K562 (cell line): ENCODE results near the gene THAP5. TPM values are rescaled to one million over a fixed set of nuclear protein-coding genes. Genes with fewer than 3 reads are reported as not detected.

Source experiments
- ATAC-seq: fragments of 200-7000 bp; cut with Tn5 transposase; 3 replicates; pipeline ENCODE4 v1.9.1; 2020; ENCODE audit warnings: moderate library complexity
- BruUV-seq: library from RNA; stranded (reverse); fragments of 400-500 nt; replicated peaks from 2 replicates; lab custom pipeline; 2021; lab: Mats Ljungman, UMichigan
- CTCF ChIA-PET: fragments of 300-600 bp; formaldehyde crosslinking; extraction: SDS; loops from one replicate; lab custom pipeline; 2021; ENCODE audit warnings: low intra/inter-chr PET ratio; lab: Yijun Ruan, JAX
- POLR2A ChIA-PET: fragments of 300-600, 350-650 bp; sonication (Branson Sonifier 250); formaldehyde crosslinking; extraction: SDS; loops from one replicate; lab custom pipeline; 2021; ENCODE audit warnings: antibody characterized with exemption, inconsistent platforms; lab: Yijun Ruan, JAX
- DNase-seq, 4 experiments: peaks; one replicate each; pipeline versions ENCODE4 v3.0.0 to v3.0.0-alpha.2; 2011 to 2018; ENCODE audit warnings: low spot score in 3 of 4, mixed read lengths in 3 of 4; ENCODE audit errors: extremely low read depth in 1 of 4
- FAIRE-seq: peaks from 2 replicates; lab custom pipeline; 2011; peaks lifted over from hg19 to GRCh38; lab: Jason Lieb, UNC
- H2AFZ ChIP-seq: 2 replicates; pipeline ENCODE4 v1.6.0; 2011; ENCODE audit warnings: low read depth, low read length, control low read depth, inconsistent platforms
- H3K27ac ChIP-seq: fragments of 200-600 bp; 3 replicates; pipeline ENCODE4 v1.8.0; 2011; ENCODE audit warnings: low read depth, mild to moderate bottlenecking, control low read depth, inconsistent platforms, low read length, moderate library complexity, mixed read lengths; ENCODE audit errors: extremely low read depth
- H3K27me3 ChIP-seq, 2 experiments: fragments of 300-600 bp in 1 of 2; 2 replicates in 1 of 2; 3 replicates in 1 of 2; pipeline versions ENCODE4 v1.6.0 to v1.8.0; 2011; ENCODE audit warnings: inconsistent platforms in 2 of 2, low read length in 2 of 2, mild to moderate bottlenecking in 1 of 2, mixed read lengths in 1 of 2, moderate library complexity in 1 of 2; ENCODE audit not compliant: control insufficient read depth in 2 of 2, insufficient read depth in 2 of 2
- H3K36me3 ChIP-seq: fragments of 300-600 bp; 3 replicates; pipeline ENCODE4 v1.8.0; 2011; ENCODE audit warnings: mild to moderate bottlenecking, low read length, inconsistent platforms; ENCODE audit not compliant: control insufficient read depth, insufficient read depth
- H3K4me1 ChIP-seq, 2 experiments: fragments of 200-600 bp in 1 of 2; replicated peaks in 1 of 2; 2 replicates in 1 of 2; 3 replicates in 1 of 2; pipeline versions ENCODE4 v1.5.1 to v1.8.0; 2011; ENCODE audit warnings: inconsistent platforms in 2 of 2, low read length in 2 of 2, mild to moderate bottlenecking in 1 of 2, mixed read lengths in 1 of 2, moderate library complexity in 1 of 2; ENCODE audit not compliant: control insufficient read depth in 2 of 2, insufficient read depth in 2 of 2
- H3K4me2 ChIP-seq: 2 replicates; pipeline ENCODE4 v1.6.1; 2011; ENCODE audit warnings: low read length, control low read depth, inconsistent platforms, mixed read lengths; ENCODE audit not compliant: insufficient read depth
- H3K4me3 ChIP-seq: fragments of 200-600 bp; sonication (generic), shearing (Covaris generic); 2 replicates; pipeline ENCODE4 v1.5.1; 2016; ENCODE audit warnings: control low read depth, inconsistent platforms
- H3K79me2 ChIP-seq: fragments of 200-600 bp; 3 replicates; pipeline ENCODE4 v1.8.0; 2011; ENCODE audit warnings: low read length, inconsistent platforms; ENCODE audit not compliant: control insufficient read depth, insufficient read depth
- H3K9ac ChIP-seq, 2 experiments: 2 replicates each; pipeline versions ENCODE4 v1.6.0 to v1.6.1; 2011; ENCODE audit warnings: low read depth in 2 of 2, low read length in 2 of 2, control low read depth in 1 of 2, inconsistent platforms in 1 of 2, mild to moderate bottlenecking in 1 of 2, mixed read lengths in 1 of 2; ENCODE audit not compliant: insufficient read depth in 1 of 2
- H3K9me1 ChIP-seq: one replicate; pipeline ENCODE4 v1.6.0; 2011; ENCODE audit warnings: inconsistent platforms, mild to moderate bottlenecking, low read length, moderate library complexity; ENCODE audit not compliant: control insufficient read depth, insufficient read depth
- H3K9me3 ChIP-seq: replicated peaks from 2 replicates; pipeline ENCODE4 v1.5.1; 2011; ENCODE audit warnings: low read depth, low read length, inconsistent platforms; ENCODE audit not compliant: control insufficient read depth, insufficient read depth
- H4K20me1 ChIP-seq: replicated peaks from 2 replicates; pipeline ENCODE4 v1.6.1; 2011; ENCODE audit warnings: low read length, inconsistent platforms, mixed read lengths; ENCODE audit not compliant: control insufficient read depth, insufficient read depth
- BRF1 ChIP-seq: IDR thresholded peaks from 3 replicates; pipeline ENCODE4 v1.6.1; 2011; ENCODE audit warnings: borderline replicate concordance, mild to moderate bottlenecking; ENCODE audit not compliant: insufficient read length; ENCODE audit errors: extremely low read depth
- CEBPB ChIP-seq: fragments of 450-650 bp; IDR thresholded peaks from 2 replicates; pipeline ENCODE4 v1.6.1; 2016; ENCODE audit warnings: missing genetic modification characterization, missing compliant biosample characterization
- EZH2 ChIP-seq: IDR thresholded peaks from 2 replicates; pipeline ENCODE4 v1.6.1; 2012; ENCODE audit warnings: low read depth, mild to moderate bottlenecking, inconsistent platforms, low read length, borderline replicate concordance
- HDAC1 ChIP-seq, 2 experiments: fragments of 450-650 bp; IDR thresholded peaks; 2 replicates each; pipeline ENCODE4 v1.6.1; 2016 to 2017; ENCODE audit warnings: inconsistent platforms in 1 of 2, mild to moderate bottlenecking in 1 of 2, moderate library complexity in 1 of 2
- HEY1 ChIP-seq: fragments of 250-450 bp; sonication (Bioruptor Pico); IDR thresholded peaks from 2 replicates; pipeline ENCODE4 v1.5.0; 2020; ENCODE audit warnings: mild to moderate bottlenecking, moderate library complexity, borderline replicate concordance
- KDM4B ChIP-seq, 2 experiments: fragments of 450-650 bp in 1 of 2; sonication (generic) in 1 of 2; IDR thresholded peaks; 2 replicates each; pipeline ENCODE4 v1.6.1; 2016 to 2017; ENCODE audit warnings: borderline replicate concordance in 2 of 2, antibody characterized with exemption in 1 of 2, low read depth in 1 of 2, mild to moderate bottlenecking in 1 of 2
- MTF1 ChIP-seq: fragments of 250-450 bp; sonication (Bioruptor Pico); IDR thresholded peaks from 2 replicates; pipeline ENCODE4 v1.9.0; 2021; ENCODE audit warnings: moderate library complexity, mild to moderate bottlenecking, inconsistent platforms, borderline replicate concordance
- POLR2H ChIP-seq: IDR thresholded peaks from 2 replicates; pipeline ENCODE4 v1.6.1; 2016; ENCODE audit warnings: missing genetic modification characterization, low read depth, mild to moderate bottlenecking, control low read depth, missing compliant biosample characterization, moderate library complexity
- RBM22 ChIP-seq: fragments of 200-400 bp; formaldehyde crosslinking; IDR thresholded peaks from 2 replicates; pipeline ENCODE4 v1.6.1; 2018; ENCODE audit warnings: low read length, low read depth; ENCODE audit not compliant: poor library complexity, severe bottlenecking
- TFAM ChIP-seq: fragments of 250-450 bp; sonication (Bioruptor Pico); conservative IDR thresholded peaks from 2 replicates; pipeline ENCODE4 v1.5.0; 2021; ENCODE audit warnings: mild to moderate bottlenecking, moderate library complexity
- TFAP4 ChIP-seq: sonication (generic); formaldehyde crosslinking; IDR thresholded peaks from 2 replicates; pipeline ENCODE4 v1.8.0; 2022; ENCODE audit warnings: missing genetic modification reagents, mild to moderate bottlenecking, moderate library complexity, borderline replicate concordance
- ZNF197 ChIP-seq: fragments of 200-800 bp; sonication (Bioruptor generic); IDR thresholded peaks from 2 replicates; pipeline ENCODE4 v1.6.1; 2016; ENCODE audit warnings: low read depth, missing genetic modification characterization, missing compliant biosample characterization
- ZNF354B ChIP-seq: fragments of 250-450 bp; sonication (Bioruptor Pico); IDR thresholded peaks from 2 replicates; pipeline ENCODE4 v1.4.0; 2020
- ZZZ3 ChIP-seq: fragments of 450-650 bp; IDR thresholded peaks from 2 replicates; pipeline ENCODE4 v1.6.1; 2016; ENCODE audit warnings: antibody characterized with exemption, mild to moderate bottlenecking, moderate library complexity
- WGBS: fragments of 100-300 bp; shearing (Covaris generic); methylation state at CpG from one replicate; pipeline ENCODE4 v1.1.6; 2016; ENCODE audit warnings: low coverage, mixed read lengths; ENCODE audit not compliant: insufficient coverage; ENCODE audit errors: missing lambda C conversion rate; 5-methylcytosine and 5-hydroxymethylcytosine counted together
- in situ Hi-C: fragments of 300-500 bp; cut with MboI; formaldehyde crosslinking; loops from 4 replicates; pipeline ENCODE4 v1.15.0; 2018; ENCODE audit warnings: inconsistent platforms, mixed read lengths
- intact Hi-C: fragments of 100-400 bp; cut with micrococcal nuclease; formaldehyde crosslinking; loops from 2 replicates; pipeline ENCODE4 v1.14.2; 2022
- polyA plus RNA-seq, 8 experiments: library from polyadenylated mRNA; depleted of rRNA in 4 of 8; stranded (reverse) in 5 of 8; unstranded in 3 of 8; fragments of >200 nt; fragmentation: Nextera tagmentation in 2 of 8; fragmentation: Illumina TruSeq in 1 of 8; extraction: Ambion mirVana in 2 of 8; extraction: Trizol in 1 of 8; gene quantifications; 2 replicates each; pipeline versions ENCODE4 v1.2.1 to v1.2.3, GENCODE V29; 2011 to 2014; ENCODE audit warnings: inconsistent platforms in 1 of 8, missing spikeins in 1 of 8
- total RNA-seq, 7 experiments: library from RNA; depleted of rRNA in 6 of 7; stranded (reverse); fragments of >200 nt in 6 of 7; fragmentation: Illumina TruSeq in 2 of 7; extraction: Trizol in 2 of 7; gene quantifications; 2 replicates each; pipeline versions ENCODE4 v1.2.1 to v1.2.3, GENCODE V29; 2011 to 2021; ENCODE audit warnings: low replicate concordance in 1 of 7
- TF ChIP-seq, protein P1 (sequence below): fragments of 200-800 bp; sonication (Bioruptor generic); IDR thresholded peaks from 2 replicates; pipeline ENCODE4 v1.6.1; 2016; ENCODE audit warnings: missing genetic modification characterization, missing compliant biosample characterization
- TF ChIP-seq, protein P2 (sequence below): conservative IDR thresholded peaks from 2 replicates; pipeline ENCODE4 v1.6.1; 2011; ENCODE audit warnings: low read depth, mild to moderate bottlenecking, low read length; ENCODE audit not compliant: control insufficient read depth

The THAP5 gene
- total and polyA plus RNA-seq, 9 of the 15 experiments (the other 6 are each of a cell fraction or from before 2014, with no cell fraction given): 16.5 to 58.1 (median 28.2) TPM

DNA sequence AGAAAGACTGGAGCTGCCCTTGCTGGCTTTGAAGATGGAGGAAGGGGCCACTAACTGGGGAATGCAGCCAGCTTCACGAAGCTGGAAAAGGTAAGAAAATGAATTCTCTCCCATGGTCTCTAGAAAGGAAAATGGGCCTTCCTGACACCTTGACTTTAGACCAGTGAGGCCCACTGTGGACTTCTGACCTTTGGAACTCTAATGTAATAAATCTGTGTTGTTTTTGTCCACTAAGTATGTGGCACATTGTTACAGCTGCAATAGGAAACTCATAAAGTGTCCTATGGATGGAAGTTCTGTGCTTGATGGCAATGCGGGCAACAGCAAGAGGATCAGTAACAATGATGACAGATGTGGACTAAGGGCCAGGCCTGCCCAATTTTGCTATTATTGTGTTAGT is 21.1 kb upstream of the THAP5 start:
- BruUV-seq: no TSS peak
- ChIA-PET POLR2A (interaction anchor here (0.6 to 1.1 kb wide), 2 partner anchors 15 to 1807 kb away, joined by 3 read pairs; no protein-coding TSS in a partner anchor), CTCF (no interaction called here)
- in situ Hi-C loops (no loop called here), intact Hi-C loops (loop anchor here (2.0 kb wide), 1 partner anchor 20 kb away; no protein-coding TSS in a partner anchor)
- FAIRE-seq (no peak), ATAC-seq (no peak), DNase-seq (no peak)
- Histone ChIP-seq H3K79me2 (no peaks in the 10 kb centered on the region), H3K27ac (no peak overlapping the region), H3K36me3 (no peaks in the 10 kb centered on the region), H2AFZ (no peak overlapping the region), H3K27me3 (peaks cover 16 to 18% of the 10 kb centered on the region in 2 experiments; a peak in 4 of 5 replicates), H3K9ac (no peak overlapping the region), H3K4me3 (no peak overlapping the region), H3K9me1 (no peaks in the 10 kb centered on the region), H3K9me3 (no peaks in the 10 kb centered on the region), H4K20me1 (no peaks in the 10 kb centered on the region), H3K4me2 (no peak overlapping the region), H3K4me1 (peaks cover 5 to 15% of the 10 kb centered on the region in 2 experiments)
- WGBS: 23% methylated on average over 2 of the region's 2 CpGs
- no peak for TF ChIP-seq MTF1 (CRISPR knock-in tag)
- TF ChIP-seq BRF1: no peak
- no peak for TF ChIP-seq ZNF197 (CRISPR knock-in tag)
- TF ChIP-seq TFAP4: no peak
- TF ChIP-seq HDAC1 (IDR thresholded peaks at IDR 0.05): no peak
- no peak for TF ChIP-seq ZNF354B
- TF ChIP-seq HEY1 (CRISPR knock-in tag): no peak
- no peak for TF ChIP-seq ZZZ3
- TF ChIP-seq, protein P1, sequence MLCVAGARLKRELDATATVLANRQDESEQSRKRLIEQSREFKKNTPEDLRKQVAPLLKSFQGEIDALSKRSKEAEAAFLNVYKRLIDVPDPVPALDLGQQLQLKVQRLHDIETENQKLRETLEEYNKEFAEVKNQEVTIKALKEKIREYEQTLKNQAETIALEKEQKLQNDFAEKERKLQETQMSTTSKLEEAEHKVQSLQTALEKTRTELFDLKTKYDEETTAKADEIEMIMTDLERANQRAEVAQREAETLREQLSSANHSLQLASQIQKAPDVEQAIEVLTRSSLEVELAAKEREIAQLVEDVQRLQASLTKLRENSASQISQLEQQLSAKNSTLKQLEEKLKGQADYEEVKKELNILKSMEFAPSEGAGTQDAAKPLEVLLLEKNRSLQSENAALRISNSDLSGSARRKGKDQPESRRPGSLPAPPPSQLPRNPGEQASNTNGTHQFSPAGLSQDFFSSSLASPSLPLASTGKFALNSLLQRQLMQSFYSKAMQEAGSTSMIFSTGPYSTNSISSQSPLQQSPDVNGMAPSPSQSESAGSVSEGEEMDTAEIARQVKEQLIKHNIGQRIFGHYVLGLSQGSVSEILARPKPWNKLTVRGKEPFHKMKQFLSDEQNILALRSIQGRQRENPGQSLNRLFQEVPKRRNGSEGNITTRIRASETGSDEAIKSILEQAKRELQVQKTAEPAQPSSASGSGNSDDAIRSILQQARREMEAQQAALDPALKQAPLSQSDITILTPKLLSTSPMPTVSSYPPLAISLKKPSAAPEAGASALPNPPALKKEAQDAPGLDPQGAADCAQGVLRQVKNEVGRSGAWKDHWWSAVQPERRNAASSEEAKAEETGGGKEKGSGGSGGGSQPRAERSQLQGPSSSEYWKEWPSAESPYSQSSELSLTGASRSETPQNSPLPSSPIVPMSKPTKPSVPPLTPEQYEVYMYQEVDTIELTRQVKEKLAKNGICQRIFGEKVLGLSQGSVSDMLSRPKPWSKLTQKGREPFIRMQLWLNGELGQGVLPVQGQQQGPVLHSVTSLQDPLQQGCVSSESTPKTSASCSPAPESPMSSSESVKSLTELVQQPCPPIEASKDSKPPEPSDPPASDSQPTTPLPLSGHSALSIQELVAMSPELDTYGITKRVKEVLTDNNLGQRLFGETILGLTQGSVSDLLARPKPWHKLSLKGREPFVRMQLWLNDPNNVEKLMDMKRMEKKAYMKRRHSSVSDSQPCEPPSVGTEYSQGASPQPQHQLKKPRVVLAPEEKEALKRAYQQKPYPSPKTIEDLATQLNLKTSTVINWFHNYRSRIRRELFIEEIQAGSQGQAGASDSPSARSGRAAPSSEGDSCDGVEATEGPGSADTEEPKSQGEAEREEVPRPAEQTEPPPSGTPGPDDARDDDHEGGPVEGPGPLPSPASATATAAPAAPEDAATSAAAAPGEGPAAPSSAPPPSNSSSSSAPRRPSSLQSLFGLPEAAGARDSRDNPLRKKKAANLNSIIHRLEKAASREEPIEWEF (CRISPR knock-in tag): no peak
- TF ChIP-seq, protein P2, sequence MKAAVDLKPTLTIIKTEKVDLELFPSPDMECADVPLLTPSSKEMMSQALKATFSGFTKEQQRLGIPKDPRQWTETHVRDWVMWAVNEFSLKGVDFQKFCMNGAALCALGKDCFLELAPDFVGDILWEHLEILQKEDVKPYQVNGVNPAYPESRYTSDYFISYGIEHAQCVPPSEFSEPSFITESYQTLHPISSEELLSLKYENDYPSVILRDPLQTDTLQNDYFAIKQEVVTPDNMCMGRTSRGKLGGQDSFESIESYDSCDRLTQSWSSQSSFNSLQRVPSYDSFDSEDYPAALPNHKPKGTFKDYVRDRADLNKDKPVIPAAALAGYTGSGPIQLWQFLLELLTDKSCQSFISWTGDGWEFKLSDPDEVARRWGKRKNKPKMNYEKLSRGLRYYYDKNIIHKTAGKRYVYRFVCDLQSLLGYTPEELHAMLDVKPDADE: no peak
- TF ChIP-seq CEBPB (tag): no peak
- no peak for TF ChIP-seq TFAM (CRISPR knock-in tag)
- TF ChIP-seq KDM4B (IDR thresholded peaks at IDR 0.05; ENCODE audit: borderline replicate concordance in 2 of 2, low read depth in 1 of 2): no peak
- no peak for TF ChIP-seq EZH2
- no peak for TF ChIP-seq POLR2H
- no peak for TF ChIP-seq RBM22
